Gastrocnemius medialis (tissue), 4 donors: ENCODE measurements around the gene CDK4.

Source experiments
- POLR2A ChIP-seq, 2 donors: fragments of 450-650 bp; IDR thresholded peaks; one replicate each; pipeline ENCODE4 v1.6.1; 2017; ENCODE audit warnings: antibody characterized with exemption in 2 of 2, mild to moderate bottlenecking in 2 of 2, moderate library complexity in 2 of 2
- TF ChIP-seq, protein P1 (sequence below), 5 experiments: fragments of 450-650 bp in 3 of 5; fragments of 200-600 bp in 2 of 5; sonication (generic) in 2 of 5; IDR thresholded peaks in 4 of 5; conservative IDR thresholded peaks in 1 of 5; 1 replicate in 4 of 5; 2 replicates in 1 of 5; pipeline ENCODE4 v1.5.1; 2016 to 2019; ENCODE audit warnings: antibody characterized with exemption in 5 of 5, mild to moderate bottlenecking in 3 of 5, moderate library complexity in 3 of 5

GRCh38 chr12:57776247-57776587 lies 24.1 kb upstream of the CDK4 start:
- TF ChIP-seq POLR2A (IDR thresholded peaks at IDR 0.05): no peak
- TF ChIP-seq, protein P1, sequence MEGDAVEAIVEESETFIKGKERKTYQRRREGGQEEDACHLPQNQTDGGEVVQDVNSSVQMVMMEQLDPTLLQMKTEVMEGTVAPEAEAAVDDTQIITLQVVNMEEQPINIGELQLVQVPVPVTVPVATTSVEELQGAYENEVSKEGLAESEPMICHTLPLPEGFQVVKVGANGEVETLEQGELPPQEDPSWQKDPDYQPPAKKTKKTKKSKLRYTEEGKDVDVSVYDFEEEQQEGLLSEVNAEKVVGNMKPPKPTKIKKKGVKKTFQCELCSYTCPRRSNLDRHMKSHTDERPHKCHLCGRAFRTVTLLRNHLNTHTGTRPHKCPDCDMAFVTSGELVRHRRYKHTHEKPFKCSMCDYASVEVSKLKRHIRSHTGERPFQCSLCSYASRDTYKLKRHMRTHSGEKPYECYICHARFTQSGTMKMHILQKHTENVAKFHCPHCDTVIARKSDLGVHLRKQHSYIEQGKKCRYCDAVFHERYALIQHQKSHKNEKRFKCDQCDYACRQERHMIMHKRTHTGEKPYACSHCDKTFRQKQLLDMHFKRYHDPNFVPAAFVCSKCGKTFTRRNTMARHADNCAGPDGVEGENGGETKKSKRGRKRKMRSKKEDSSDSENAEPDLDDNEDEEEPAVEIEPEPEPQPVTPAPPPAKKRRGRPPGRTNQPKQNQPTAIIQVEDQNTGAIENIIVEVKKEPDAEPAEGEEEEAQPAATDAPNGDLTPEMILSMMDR (IDR thresholded peaks at IDR 0.05 in 4 of 5, conservative IDR thresholded peaks at IDR 0.05 in 1 of 5): no peak
